Ishikawa (cell line): ENCODE measurements around the gene NDST3.

Source experiments
- CEBPB ChIP-seq: IDR thresholded peaks from 2 replicates; pipeline ENCODE4 v1.6.1; 2012
- CREB1 ChIP-seq: IDR thresholded peaks from 2 replicates; pipeline ENCODE4 v1.6.1; 2012; ENCODE audit warnings: low read depth
- EGR1 ChIP-seq: IDR thresholded peaks from 2 replicates; pipeline ENCODE4 v1.6.1; 2012
- EP300 ChIP-seq: IDR thresholded peaks from 2 replicates; pipeline ENCODE4 v1.6.1; 2012; ENCODE audit warnings: borderline replicate concordance
- FOXM1 ChIP-seq: IDR thresholded peaks from 2 replicates; pipeline ENCODE4 v1.6.1; 2012; ENCODE audit warnings: low read depth, borderline replicate concordance
- MAX ChIP-seq: IDR thresholded peaks from 2 replicates; pipeline ENCODE4 v1.6.1; 2012
- NFIC ChIP-seq: IDR thresholded peaks from 2 replicates; pipeline ENCODE4 v1.6.1; 2012
- RAD21 ChIP-seq: IDR thresholded peaks from 2 replicates; pipeline ENCODE4 v1.6.1; 2012; ENCODE audit warnings: low read depth
- REST ChIP-seq: IDR thresholded peaks from 2 replicates; pipeline ENCODE4 v1.6.1; 2012; ENCODE audit warnings: low read depth, mild to moderate bottlenecking
- TAF1 ChIP-seq: IDR thresholded peaks from 2 replicates; pipeline ENCODE4 v1.6.1; 2012; ENCODE audit warnings: low read depth, mild to moderate bottlenecking
- TCF12 ChIP-seq: IDR thresholded peaks from 2 replicates; pipeline ENCODE4 v1.6.1; 2012; ENCODE audit warnings: low read depth
- TEAD4 ChIP-seq: IDR thresholded peaks from 2 replicates; pipeline ENCODE4 v1.6.1; 2012
- USF1 ChIP-seq: IDR thresholded peaks from 2 replicates; pipeline ENCODE4 v1.6.1; 2012
- YY1 ChIP-seq: IDR thresholded peaks from 2 replicates; pipeline ENCODE4 v1.6.1; 2012; ENCODE audit warnings: low read depth
- ZBTB7A ChIP-seq: IDR thresholded peaks from 2 replicates; pipeline ENCODE4 v1.6.1; 2012; ENCODE audit warnings: low read depth

Gene NDST3

GRCh38 chr4:118035309-118035708 lies 1.0 kb downstream of the NDST3 start:
- TF ChIP-seq TEAD4 (no peak), EGR1 (no peak), USF1 (no peak), TCF12 (no peak), NFIC (no peak), RAD21 (no peak), CEBPB (no peak), MAX (no peak), EP300 (no peak), YY1 (no peak), FOXM1 (no peak)

- TF ChIP-seq NFIC: no peak
These were observed 2.0 kb downstream of the NDST3 start for GRCh38 chr4:118036336-118036735.

GRCh38 chr4:118037955-118038354 lies 3.7 kb downstream of the NDST3 start:
- TF ChIP-seq TAF1 (no peak), CEBPB (no peak), TEAD4 (no peak), RAD21 (no peak), EGR1 (no peak), ZBTB7A (no peak), FOXM1 (no peak), EP300 (no peak), REST (no peak), NFIC (no peak), MAX (no peak), TCF12 (no peak), YY1 (no peak), USF1 (no peak)

GRCh38 chr4:118046323-118046722 lies 12.0 kb downstream of the NDST3 start:
- no peak for TF ChIP-seq NFIC
- TF ChIP-seq EP300: no peak
- TF ChIP-seq CREB1: no peak
- no peak for TF ChIP-seq CEBPB
- TF ChIP-seq MAX: no peak
- TF ChIP-seq EGR1: no peak
- TF ChIP-seq USF1: no peak
- TF ChIP-seq ZBTB7A: no peak
- TF ChIP-seq RAD21: no peak
- no peak for TF ChIP-seq FOXM1
- TF ChIP-seq TAF1: no peak
- no peak for TF ChIP-seq TCF12
- TF ChIP-seq YY1: no peak
- TF ChIP-seq TEAD4: no peak
- TF ChIP-seq REST: no peak

- TF ChIP-seq TCF12 (no peak), EGR1 (no peak), NFIC (no peak), MAX (no peak)
These were observed 12.8 kb downstream of the NDST3 start for GRCh38 chr4:118047043-118047442.

- TF ChIP-seq ZBTB7A (no peak), TEAD4 (peak; percentile 68), YY1 (no peak)
These were observed 24.7 kb downstream of the NDST3 start for GRCh38 chr4:118058955-118059354.
